ENCODE data around the gene CDKN1C.

DNA sequence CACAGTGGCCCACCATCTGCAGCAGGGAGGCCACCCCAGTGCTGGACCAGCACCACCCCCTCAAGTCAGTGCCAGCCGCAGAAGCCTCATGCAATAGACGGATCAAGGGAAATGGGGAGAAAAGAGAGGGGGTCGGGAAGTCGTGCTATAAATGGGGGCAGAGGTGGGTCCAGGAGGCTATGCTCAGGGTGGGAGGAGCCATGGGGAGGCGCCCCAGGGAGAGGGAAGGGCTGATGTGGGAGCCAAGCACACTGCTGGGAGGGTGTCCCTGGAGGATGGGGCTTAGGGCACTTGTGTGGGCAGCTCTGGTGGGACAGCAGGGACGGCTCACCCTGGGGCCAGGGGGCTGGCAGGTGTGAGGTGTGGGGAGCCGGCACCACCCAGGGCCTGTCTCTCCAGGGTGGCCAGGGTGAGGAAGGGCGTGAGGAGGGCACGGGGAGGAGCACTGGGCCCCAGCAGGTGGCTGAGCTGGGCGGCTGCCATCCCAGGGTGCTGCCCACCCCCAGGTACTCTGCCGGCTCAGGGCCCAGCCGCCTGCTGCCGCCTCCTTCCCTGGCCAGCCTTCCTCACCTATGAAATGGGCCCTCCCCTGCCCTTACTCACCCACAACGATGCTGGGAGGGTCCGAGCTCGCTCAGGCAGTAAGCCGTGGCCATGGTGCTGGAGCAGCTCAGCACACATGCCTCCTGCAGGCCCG is 25.7 kb upstream of the CDKN1C start:
- TF ChIP-seq, protein P1, sequence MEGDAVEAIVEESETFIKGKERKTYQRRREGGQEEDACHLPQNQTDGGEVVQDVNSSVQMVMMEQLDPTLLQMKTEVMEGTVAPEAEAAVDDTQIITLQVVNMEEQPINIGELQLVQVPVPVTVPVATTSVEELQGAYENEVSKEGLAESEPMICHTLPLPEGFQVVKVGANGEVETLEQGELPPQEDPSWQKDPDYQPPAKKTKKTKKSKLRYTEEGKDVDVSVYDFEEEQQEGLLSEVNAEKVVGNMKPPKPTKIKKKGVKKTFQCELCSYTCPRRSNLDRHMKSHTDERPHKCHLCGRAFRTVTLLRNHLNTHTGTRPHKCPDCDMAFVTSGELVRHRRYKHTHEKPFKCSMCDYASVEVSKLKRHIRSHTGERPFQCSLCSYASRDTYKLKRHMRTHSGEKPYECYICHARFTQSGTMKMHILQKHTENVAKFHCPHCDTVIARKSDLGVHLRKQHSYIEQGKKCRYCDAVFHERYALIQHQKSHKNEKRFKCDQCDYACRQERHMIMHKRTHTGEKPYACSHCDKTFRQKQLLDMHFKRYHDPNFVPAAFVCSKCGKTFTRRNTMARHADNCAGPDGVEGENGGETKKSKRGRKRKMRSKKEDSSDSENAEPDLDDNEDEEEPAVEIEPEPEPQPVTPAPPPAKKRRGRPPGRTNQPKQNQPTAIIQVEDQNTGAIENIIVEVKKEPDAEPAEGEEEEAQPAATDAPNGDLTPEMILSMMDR (conservative IDR thresholded peaks at IDR 0.05 in 1 of 2, IDR thresholded peaks at IDR 0.05 in 1 of 2; ENCODE audit: low read depth in 1 of 2, low read length in 2 of 2): no peak
- no peak for TF ChIP-seq EZH2 (IDR thresholded peaks at IDR 0.05; ENCODE audit: low read length, missing control alignments)

Data from fibroblast of lung (primary cell).